Vagina (tissue), 2 donors: ENCODE results near the gene TMEM196.

Experiments used
- CTCF ChIP-seq, 3 experiments: fragments of 450-650 bp in 2 of 3; fragments of 200-600 bp in 1 of 3; sonication (generic) in 1 of 3; IDR thresholded peaks; one replicate each; pipeline ENCODE4 v1.5.1; 2017 to 2019; ENCODE audit warnings: antibody characterized with exemption in 3 of 3, mild to moderate bottlenecking in 2 of 3, moderate library complexity in 2 of 3
- POLR2A ChIP-seq, 2 donors: fragments of 450-650 bp; IDR thresholded peaks; one replicate each; pipeline ENCODE4 v1.6.1; 2017; ENCODE audit warnings: antibody characterized with exemption in 2 of 2, mild to moderate bottlenecking in 2 of 2, moderate library complexity in 2 of 2
- POLR2AphosphoS5 ChIP-seq, 2 donors: sonication (generic); formaldehyde crosslinking; IDR thresholded peaks; one replicate each; pipeline ENCODE4 v1.9.0; 2017; ENCODE audit warnings: antibody characterized with exemption in 2 of 2, mild to moderate bottlenecking in 2 of 2, low read depth in 1 of 2; ENCODE audit not compliant: insufficient read depth in 1 of 2

DNA sequence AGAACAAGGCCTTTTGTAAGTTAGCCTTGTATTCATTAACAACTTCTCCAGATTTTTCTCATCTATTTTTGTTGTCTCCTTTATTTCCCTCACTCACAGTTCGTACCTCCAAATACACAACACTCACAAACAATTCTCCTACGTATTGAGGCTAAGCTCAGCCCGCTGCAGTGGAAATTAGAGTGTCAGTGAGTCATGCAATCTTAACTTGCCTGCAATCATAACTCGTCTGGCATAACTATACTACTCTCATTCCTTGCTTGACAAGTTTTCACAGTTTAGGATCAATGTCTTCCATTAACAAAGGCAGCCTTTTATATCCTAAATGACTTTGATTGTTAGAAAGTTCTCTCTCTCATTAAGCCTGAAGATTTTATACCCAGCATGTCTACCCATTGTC is 23.8 kb downstream of the TMEM196 start:
- TF ChIP-seq CTCF (IDR thresholded peaks at IDR 0.05) (no peak), POLR2A (IDR thresholded peaks at IDR 0.05) (no peak), POLR2AphosphoS5 (IDR thresholded peaks at IDR 0.05; ENCODE audit: insufficient read depth in 1 of 2, low read depth in 1 of 2) (no peak)
